HepG2 (cell line): Measurements from ENCODE around the gene WDR6. TPM values are rescaled to one million over a fixed set of nuclear protein-coding genes. Genes with fewer than 3 reads are reported as not detected.

Experiments used
- AHR ChIP-seq: IDR thresholded peaks from 2 replicates; pipeline ENCODE4 v1.6.1; 2018; ENCODE audit warnings: missing genetic modification reagents, missing compliant biosample characterization
- DDIT3 ChIP-seq: sonication (generic); formaldehyde crosslinking; IDR thresholded peaks from 2 replicates; pipeline ENCODE4 v1.4.0; 2020; ENCODE audit warnings: mild to moderate bottlenecking, missing genetic modification reagents
- DNMT1 ChIP-seq: sonication (generic); formaldehyde crosslinking; IDR thresholded peaks from 2 replicates; pipeline ENCODE4 v1.5.1; 2020; ENCODE audit warnings: mild to moderate bottlenecking, missing genetic modification reagents
- ELF3 ChIP-seq: IDR thresholded peaks from 2 replicates; pipeline ENCODE4 v1.6.1; 2016; ENCODE audit warnings: missing genetic modification reagents, missing compliant biosample characterization
- FOXK1 ChIP-seq: sonication (generic); formaldehyde crosslinking; IDR thresholded peaks from 2 replicates; pipeline ENCODE4 v1.4.0; 2020; ENCODE audit warnings: low read depth, missing genetic modification reagents, borderline replicate concordance
- KMT2A ChIP-seq: sonication (generic); formaldehyde crosslinking; IDR thresholded peaks from 2 replicates; pipeline ENCODE4 v1.4.0; 2020; ENCODE audit warnings: missing genetic modification reagents
- LRRFIP1 ChIP-seq: sonication (generic); formaldehyde crosslinking; conservative IDR thresholded peaks from 2 replicates; pipeline ENCODE4 v1.4.0; 2020; ENCODE audit warnings: missing genetic modification reagents
- MED1 ChIP-seq: sonication (generic); formaldehyde crosslinking; IDR thresholded peaks from 2 replicates; pipeline ENCODE4 v1.4.0; 2020; ENCODE audit warnings: missing genetic modification reagents
- NCOA1 ChIP-seq: sonication (generic); formaldehyde crosslinking; IDR thresholded peaks from 2 replicates; pipeline ENCODE4 v1.9.0; 2021; ENCODE audit warnings: missing genetic modification reagents
- REL ChIP-seq: sonication (generic); formaldehyde crosslinking; conservative IDR thresholded peaks from 2 replicates; pipeline ENCODE4 v1.8.0; 2022; ENCODE audit warnings: mild to moderate bottlenecking, missing genetic modification reagents, moderate library complexity
- RELA ChIP-seq: sonication (generic); formaldehyde crosslinking; IDR thresholded peaks from 2 replicates; pipeline ENCODE4 v1.4.0; 2020; ENCODE audit warnings: missing genetic modification reagents
- RFX3 ChIP-seq: IDR thresholded peaks from 2 replicates; pipeline ENCODE4 v1.6.1; 2016; ENCODE audit warnings: missing biosample characterization, missing genetic modification reagents
- SOX13 ChIP-seq, 3 experiments: fragments of 450-650 bp in 1 of 3; sonication (generic) in 1 of 3; formaldehyde crosslinking in 1 of 3; IDR thresholded peaks in 2 of 3; conservative IDR thresholded peaks in 1 of 3; 2 replicates each; pipeline versions ENCODE4 v1.5.0 to v1.6.1; 2016 to 2020; ENCODE audit warnings: antibody characterized with exemption in 1 of 3, mild to moderate bottlenecking in 1 of 3, missing compliant biosample characterization in 1 of 3, missing genetic modification reagents in 1 of 3, moderate library complexity in 1 of 3
- SPEN ChIP-seq: sonication (generic); formaldehyde crosslinking; IDR thresholded peaks from 2 replicates; pipeline ENCODE4 v1.5.1; 2020; ENCODE audit warnings: low read depth, mild to moderate bottlenecking, missing genetic modification reagents
- THAP11 ChIP-seq: IDR thresholded peaks from 2 replicates; pipeline ENCODE4 v1.6.1; 2016; ENCODE audit warnings: missing biosample characterization, missing genetic modification reagents
- ZBED4 ChIP-seq: sonication (generic); formaldehyde crosslinking; IDR thresholded peaks from 2 replicates; pipeline ENCODE4 v1.4.0; 2020; ENCODE audit warnings: missing genetic modification reagents, borderline replicate concordance
- ZNF224 ChIP-seq: sonication (generic); formaldehyde crosslinking; IDR thresholded peaks from 2 replicates; pipeline ENCODE4 v1.5.0; 2020; ENCODE audit warnings: mild to moderate bottlenecking, missing genetic modification reagents
- ZNF234 ChIP-seq: sonication (generic); formaldehyde crosslinking; conservative IDR thresholded peaks from 2 replicates; pipeline ENCODE4 v1.5.1; 2020; ENCODE audit warnings: mild to moderate bottlenecking, missing genetic modification reagents
- ZNF280B ChIP-seq: sonication (generic); formaldehyde crosslinking; IDR thresholded peaks from 2 replicates; pipeline ENCODE4 v1.5.0; 2020; ENCODE audit warnings: missing genetic modification reagents, mild to moderate bottlenecking, borderline replicate concordance
- ZNF792 ChIP-seq: IDR thresholded peaks from 2 replicates; pipeline ENCODE4 v1.6.1; 2016
- polyA plus RNA-seq, 8 experiments: library from polyadenylated mRNA; depleted of rRNA in 3 of 8; stranded (reverse) in 7 of 8; unstranded in 1 of 8; fragments of >200 nt; fragmentation: Illumina TruSeq in 4 of 8; extraction: Trizol in 4 of 8; gene quantifications; 2 replicates each; pipeline versions ENCODE4 v1.2.1 to v1.2.3, GENCODE V29; 2011 to 2016; ENCODE audit warnings: low read depth in 4 of 8, missing spikeins in 1 of 8, mixed read lengths in 1 of 8; ENCODE audit not compliant: insufficient read depth in 1 of 8
- total RNA-seq, 5 experiments: library from RNA; depleted of rRNA; stranded (reverse); fragments of >200 nt; fragmentation: Illumina TruSeq; extraction: Trizol; gene quantifications; 2 replicates each; pipeline ENCODE4 v1.2.3, GENCODE V29; 2016; ENCODE audit warnings: low read depth in 1 of 5

WDR6 gene
- total and polyA plus RNA-seq, 2 of the 13 experiments (the other 11 are each of a cell fraction or from before 2014, with no cell fraction given): 73.4 to 139 TPM

GRCh38 chr3:49017971-49018706 lies 10.9 kb downstream of the WDR6 start, which contains the start of gene DALRD3 (continued):
- no peak for TF ChIP-seq LRRFIP1 (CRISPR knock-in tag)
- peak; percentile 72; the same call in 1 of the 2 replicates for TF ChIP-seq NCOA1 (CRISPR knock-in tag)
- no peak for TF ChIP-seq FOXK1 (CRISPR knock-in tag)
- no peak for TF ChIP-seq ZNF224 (CRISPR knock-in tag)
- 0 out of 2 replicates have a peak, but pooled peaks have one; percentile 20 for TF ChIP-seq MED1 (CRISPR knock-in tag)
- no peak for TF ChIP-seq DDIT3
- TF ChIP-seq ZNF792 (CRISPR knock-in tag): peak; percentile 5; the same call in 1 of the 2 replicates
- TF ChIP-seq RELA (CRISPR knock-in tag): no peak
- no peak for TF ChIP-seq DNMT1 (CRISPR knock-in tag)
- no peak for TF ChIP-seq AHR
- peak; percentile 88 for TF ChIP-seq RFX3 (CRISPR knock-in tag)
- peak; percentile 36 for TF ChIP-seq SPEN (CRISPR knock-in tag)
- TF ChIP-seq ELF3: 0 out of 2 replicates have a peak, but pooled peaks have one; percentile 61
- no peak for TF ChIP-seq ZNF280B
- TF ChIP-seq SOX13 (IDR thresholded peaks at IDR 0.05): peak; percentile 70
- TF ChIP-seq SOX13 (CRISPR knock-in tag; conservative IDR thresholded peaks at IDR 0.05 in 1 of 2, IDR thresholded peaks at IDR 0.05 in 1 of 2): no peak; a peak in 1 of 4 replicates
- no peak for TF ChIP-seq ZNF234 (CRISPR knock-in tag)
- TF ChIP-seq ZBED4 (CRISPR knock-in tag): no peak; the same call in 1 of the 2 replicates
- no peak for TF ChIP-seq KMT2A
- TF ChIP-seq THAP11 (CRISPR knock-in tag): peak; percentile 63; the same call in 1 of the 2 replicates
- TF ChIP-seq REL: no peak
